K562 treated with DMSO at 1 percent for 48 hours (cell line): Measurements from ENCODE around the gene MTHFS. TPM values are rescaled to one million over a fixed set of nuclear protein-coding genes. Genes with fewer than 3 reads are reported as not detected.

Source experiments
- total RNA-seq: library from RNA; unstranded; fragments of 300-600 nt; gene quantifications from 2 replicates; pipeline ENCODE4 v1.2.3, GENCODE V29; 2022; ENCODE audit warnings: low replicate concordance; ENCODE audit errors: extremely low read depth

Gene MTHFS
- not detected in 2 replicates for total RNA-seq

DNA sequence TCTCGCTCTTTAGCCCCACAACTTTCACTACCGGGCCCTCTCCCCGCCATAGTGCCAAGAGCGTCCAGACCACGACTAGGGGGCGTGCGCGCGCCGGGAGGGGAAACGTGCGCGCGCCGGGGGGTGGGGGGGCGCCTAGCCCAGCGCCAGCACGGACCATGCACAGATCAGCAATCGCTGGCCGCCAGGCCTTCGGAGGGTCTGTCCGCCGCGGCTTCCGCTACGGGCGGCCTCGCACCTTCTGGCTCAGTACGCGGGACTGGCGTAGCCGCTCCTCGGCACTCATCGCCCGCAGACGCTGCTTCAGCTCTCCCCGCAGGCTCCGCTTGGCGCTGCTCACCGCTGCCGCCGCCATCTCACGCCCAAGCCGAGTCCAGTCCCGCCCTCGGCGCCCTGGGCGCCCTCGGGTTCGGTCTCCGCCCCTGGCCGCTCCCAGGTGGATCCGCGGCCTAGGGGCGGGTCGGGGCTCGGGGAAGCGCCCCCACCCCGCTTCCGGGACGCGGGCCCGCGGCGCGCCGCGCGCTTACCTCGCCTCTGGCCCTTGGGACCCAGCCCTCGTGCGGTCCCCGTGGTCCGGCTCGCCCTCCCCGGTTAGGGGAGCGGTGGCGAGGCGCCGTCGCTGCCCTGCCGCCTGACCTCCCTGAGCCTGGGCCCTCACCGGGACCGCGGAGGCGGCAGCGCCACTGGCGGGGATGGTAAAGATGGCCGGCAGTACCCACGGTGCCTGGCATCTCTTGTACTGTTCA, at the start of gene MTHFS:
TSS of gene MTHFS (minus strand) at position 381 of the 746 bp plus-strand sequence. CDS start at position 355, 26 bp downstream.

Other genes starting within 250 kb of the MTHFS start
- gene BCL2A1, start 74.2 kb upstream of the MTHFS start, total RNA-seq, result not detected in 2 replicates
- not detected in 2 replicates for gene ZFAND6, start 162.7 kb upstream of the MTHFS start, total RNA-seq